Measurements from ENCODE around the gene TSEN2.
"Not testable (repeated sequence)": the region's sequence is repeated elsewhere in the genome, so short reads cannot be mapped to it uniquely, and the experiment has no call there.

TSEN2 gene

DNA sequence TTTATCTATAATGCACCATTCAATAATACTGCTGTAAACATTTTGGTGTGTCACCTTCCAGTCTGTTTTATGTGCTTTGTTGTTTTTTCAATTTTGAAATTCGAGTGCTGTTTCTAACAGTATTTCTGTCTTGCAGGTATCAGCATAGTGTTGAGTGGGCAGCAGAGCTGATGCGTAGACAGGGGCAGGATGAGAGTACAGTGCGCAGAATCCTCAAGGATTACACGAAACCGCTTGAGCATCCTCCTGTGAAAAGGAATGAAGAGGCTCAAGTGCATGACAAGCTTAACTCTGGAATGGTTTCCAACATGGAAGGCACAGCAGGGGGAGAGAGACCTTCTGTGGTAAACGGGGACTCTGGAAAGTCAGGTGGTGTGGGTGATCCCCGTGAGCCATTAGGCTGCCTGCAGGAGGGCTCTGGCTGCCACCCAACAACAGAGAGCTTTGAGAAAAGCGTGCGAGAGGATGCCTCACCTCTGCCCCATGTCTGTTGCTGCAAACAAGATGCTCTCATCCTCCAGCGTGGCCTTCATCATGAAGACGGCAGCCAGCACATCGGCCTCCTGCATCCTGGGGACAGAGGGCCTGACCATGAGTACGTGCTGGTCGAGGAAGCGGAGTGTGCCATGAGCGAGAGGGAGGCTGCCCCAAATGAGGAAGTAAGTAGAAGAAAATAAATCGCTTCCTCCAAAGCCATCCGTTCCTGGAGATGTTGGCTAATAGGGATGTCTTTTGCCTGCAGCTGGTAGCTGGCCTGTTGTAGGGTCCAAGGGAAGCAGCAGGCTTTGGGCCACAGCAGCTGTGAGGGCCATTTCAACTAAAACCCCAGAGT lies 19.1 kb downstream of the TSEN2 start:
- DNase-seq (ENCODE audit: low read depth, low spot score) = no peak

DNA sequence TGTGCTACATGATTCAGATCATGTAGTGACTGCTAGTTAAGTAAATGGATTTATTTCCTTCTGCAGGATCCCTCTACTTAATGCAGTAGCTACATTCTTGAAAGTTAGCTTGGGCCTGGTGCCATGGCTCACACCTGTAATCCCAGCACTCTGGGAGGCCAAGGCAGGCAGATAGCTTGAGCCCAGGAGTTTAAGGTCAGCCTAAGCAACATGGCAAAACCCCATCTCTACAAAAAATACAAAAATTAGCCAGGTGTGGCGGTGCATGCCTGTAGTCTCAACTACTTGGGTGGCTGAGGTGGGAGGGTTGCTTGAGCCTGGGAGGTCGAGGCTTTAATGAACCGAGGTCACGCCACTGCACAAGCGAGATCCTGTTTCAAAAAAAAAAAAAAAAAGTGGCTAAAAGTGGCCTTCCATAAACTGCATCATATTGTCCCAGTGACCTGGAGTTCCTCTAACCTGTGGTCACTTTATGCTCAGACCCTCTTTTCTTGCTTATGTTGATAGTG lies 22.0 kb downstream of the TSEN2 start:
- no peak for DNase-seq (ENCODE audit: low read depth, low spot score)

DNA sequence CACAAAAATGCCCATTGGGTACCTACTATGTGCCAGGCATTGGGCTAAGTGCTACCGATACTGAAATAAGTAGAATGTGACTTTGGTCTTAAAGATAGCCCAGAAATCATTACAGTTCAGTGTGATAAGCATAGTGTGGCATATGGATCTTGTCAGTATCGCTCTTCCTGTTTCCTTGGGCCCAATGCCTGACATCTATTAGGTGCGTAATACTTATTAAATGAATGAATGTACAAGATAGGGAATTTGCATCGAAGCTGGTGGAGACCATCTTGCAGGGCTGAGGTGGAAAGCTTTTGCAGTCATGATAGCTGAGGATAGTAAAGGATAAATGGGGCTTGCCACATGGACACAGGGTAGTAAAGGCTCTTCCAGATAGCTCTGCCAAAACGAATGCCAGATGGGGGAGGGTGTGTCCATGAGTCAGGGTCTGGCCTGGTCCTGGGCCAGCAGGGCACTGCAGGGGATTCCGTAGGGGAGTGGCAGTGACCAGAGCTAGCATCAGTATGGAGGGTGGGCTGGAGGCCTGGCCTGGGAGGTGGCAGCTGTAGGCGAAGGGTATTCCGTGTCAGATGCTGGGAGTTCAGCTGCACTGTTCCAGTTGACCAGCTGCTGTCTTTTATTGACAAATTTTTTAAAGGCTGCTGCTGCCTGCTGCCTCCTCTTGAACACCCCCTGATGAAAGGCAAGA lies 23.5 kb downstream of the TSEN2 start:
- DNase-seq (ENCODE audit: low read depth, low spot score) = no peak

DNA sequence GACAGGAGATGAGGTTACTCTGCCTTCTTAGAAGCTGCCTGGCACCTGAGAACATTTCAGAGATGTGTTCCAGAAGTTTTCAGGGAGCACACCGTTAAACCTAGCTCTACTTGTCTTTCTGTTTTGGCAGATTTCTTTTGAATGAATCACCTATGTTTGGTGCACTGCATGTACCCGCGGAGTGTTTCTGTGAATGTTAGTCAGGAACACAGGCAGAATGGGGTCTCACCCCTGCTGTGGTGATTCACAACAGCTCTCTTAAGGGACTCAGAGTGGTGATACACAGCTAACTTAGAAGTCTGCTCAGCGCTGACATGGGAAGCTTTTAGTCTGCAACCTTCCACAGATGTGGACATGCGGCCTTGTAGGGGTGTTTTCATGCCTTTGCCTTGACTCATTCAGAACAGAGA lies 24.0 kb downstream of the TSEN2 start:
- no peak for DNase-seq (ENCODE audit: low read depth, low spot score)

DNA sequence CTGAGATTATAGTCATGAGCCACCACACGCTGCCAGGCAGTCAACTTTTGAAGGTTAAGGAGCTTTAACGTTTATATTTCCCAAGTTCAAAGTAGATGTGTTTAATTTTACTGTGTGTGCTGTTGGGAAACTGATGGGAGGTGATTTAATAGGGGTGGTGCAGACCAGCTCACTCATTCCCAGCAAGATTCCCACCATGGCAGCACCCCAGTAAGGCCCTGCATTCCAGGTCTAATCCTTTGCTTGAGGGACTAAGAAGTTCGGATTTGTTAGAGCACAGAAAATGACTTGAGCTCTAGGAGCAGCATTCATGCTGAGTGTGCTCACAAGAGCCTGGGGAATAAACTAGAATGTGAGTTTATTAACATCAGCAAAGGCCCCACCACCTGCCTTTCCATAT lies 25.2 kb downstream of the TSEN2 start:
- DNase-seq (ENCODE audit: low read depth, low spot score) = no peak

DNA sequence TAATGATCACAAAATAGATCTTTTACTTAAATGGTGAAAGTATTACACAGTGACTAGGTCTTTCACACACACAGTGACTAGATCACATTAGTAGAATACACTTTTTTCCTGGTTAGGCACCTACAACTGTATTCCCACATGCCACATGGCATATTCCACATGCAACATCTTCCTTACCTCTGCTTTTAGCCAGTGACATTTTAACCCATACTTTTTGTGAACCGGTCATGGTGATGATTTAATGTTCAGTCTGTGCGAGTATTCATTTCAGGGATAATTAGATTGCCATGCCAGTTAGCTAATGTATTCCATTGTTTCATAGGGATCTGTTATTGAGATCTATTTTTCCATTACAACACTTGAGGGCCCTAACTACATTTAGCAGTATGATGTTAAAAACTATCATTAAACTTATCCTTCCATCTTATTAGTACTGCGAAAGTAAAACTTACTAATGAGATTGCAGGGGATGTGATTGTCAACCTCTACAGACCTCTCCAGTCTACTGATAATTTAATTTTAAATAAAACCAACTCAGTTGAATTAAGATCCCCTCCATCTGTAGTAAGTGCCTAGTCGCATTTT lies 28.3 kb downstream of the TSEN2 start:
- no peak for DNase-seq (ENCODE audit: low read depth, low spot score)

DNA sequence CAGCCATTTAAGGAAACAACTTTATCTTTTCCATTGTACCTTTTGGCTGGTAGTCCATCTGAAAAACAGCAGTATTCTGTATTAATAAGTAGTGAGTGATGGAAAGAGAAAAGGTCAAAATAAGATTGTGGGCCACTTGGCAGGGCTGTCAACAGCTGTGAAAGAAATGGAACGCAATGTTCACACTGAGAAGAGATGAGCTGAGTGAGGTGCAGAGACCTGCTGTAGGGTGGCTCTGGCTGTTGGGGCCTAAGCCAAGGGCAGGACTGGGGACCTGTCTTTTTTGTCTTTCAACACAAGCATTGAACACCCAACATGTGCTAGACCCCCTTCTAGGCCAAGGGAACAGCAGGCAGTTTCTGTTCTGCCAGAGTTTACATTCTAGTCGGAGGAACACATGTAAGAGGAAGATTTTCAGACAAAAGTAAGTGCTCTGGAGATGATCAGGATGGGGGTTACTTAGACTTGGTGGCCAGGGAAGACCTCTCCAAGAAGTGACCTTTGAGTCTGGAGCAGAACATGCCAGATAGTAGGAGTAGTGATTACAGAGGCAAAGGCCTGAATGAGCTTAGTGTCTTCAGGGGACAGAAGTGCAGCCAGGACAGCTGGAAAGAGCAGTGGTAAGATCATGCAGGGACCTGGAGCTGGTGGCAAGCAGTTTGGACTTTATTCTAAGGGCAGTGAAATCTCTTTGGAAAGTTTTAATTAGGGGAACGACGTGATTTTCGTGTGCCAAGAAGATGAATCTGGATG lies 29.6 kb downstream of the TSEN2 start:
- no peak for DNase-seq (ENCODE audit: low read depth, low spot score)

DNA sequence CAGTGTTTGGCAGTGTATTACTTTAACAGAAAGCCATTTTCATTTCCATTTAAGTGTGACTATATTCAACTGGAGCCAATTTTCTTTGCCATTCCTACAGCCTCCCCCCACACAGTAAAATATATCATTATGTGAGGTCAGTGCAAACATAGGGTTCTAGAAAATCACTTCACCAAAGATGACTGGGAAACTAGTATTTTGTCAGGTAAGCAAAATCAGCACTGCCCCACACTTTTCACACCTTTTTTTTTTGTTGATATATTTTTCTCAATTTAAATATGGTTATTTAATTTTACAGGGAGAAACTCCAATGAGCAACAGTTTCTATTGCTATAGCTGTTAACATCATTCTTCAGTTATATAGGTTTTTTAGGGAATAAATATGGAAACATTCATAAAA lies 31.4 kb downstream of the TSEN2 start:
- DNase-seq (ENCODE audit: low read depth, low spot score) = no peak

DNA sequence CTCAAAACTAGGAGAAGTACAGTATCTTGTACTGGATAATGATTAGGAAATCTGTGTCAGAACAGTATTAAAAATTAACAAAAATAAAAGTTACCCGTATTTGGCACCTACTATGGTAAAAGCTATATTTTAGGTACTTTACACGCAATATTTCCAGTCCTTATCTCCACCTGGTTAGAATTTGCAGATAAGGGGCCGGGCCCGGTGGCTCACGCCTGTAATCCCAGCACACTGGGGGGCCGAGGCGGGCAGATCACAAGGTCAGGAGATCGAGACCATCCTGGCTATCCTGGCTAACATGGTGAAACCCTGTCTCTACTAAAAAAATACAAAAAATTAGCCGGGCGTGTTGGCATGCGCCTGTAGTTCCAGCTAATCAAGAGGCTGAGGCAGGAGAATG lies 32.6 kb downstream of the TSEN2 start:
- no peak for DNase-seq (ENCODE audit: low read depth, low spot score)

DNA sequence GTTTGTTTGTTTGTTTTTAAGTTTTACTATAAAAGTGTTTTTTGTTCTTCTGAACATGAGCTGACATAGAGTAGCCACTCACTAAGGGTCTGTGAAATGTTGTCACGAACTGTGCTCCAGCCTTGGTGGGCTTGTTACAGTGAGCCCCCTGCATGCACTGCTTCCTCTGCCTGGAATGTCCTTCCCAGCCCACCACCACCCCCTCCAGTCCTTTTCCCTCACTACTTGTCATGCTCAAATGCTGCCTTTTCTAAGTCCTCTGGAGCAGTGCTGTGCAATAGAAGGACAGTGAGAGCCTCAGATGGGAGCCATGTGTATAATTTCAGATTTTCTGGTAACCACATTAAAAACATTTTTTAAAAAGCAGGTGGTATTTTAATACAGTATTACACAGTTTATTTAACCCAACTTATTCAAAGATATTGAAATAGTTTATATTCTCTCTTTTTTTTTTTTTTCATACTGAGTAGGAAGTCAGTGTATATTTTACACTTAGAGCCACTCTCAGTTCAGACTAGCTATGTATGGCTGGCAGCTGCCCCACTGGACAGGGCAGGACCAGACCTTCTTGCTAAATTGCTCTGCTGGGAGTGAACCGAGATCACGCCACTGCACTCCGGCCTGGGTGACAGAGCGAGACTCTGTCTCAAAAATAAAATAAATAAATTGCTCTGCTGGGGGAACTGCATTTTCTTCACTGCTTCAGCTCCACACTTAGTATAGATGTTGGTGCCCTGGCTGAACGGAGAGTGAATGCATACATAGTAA lies 34.2 kb downstream of the TSEN2 start:
- DNase-seq (ENCODE audit: low read depth, low spot score) = no peak

DNA sequence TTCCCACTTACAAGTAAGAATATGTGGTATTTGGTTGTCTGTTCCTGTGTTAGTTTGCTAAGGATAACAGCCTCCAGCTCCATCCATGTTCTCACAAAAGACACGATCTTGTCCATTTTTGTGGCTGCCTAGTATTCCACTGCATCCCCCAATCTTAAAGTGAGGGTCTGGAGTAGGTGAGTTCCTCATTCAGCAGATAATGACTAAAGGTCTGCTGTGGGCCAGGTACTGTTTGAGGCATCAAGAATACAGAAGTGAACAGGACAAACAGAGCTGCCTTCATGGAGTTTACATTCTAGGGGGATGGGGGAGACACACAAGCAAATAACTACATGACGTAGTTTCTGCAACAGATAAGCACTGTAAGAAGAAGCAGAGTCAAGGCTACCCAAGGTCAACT lies 36.7 kb downstream of the TSEN2 start:
- no peak for DNase-seq (ENCODE audit: low read depth, low spot score)

DNA sequence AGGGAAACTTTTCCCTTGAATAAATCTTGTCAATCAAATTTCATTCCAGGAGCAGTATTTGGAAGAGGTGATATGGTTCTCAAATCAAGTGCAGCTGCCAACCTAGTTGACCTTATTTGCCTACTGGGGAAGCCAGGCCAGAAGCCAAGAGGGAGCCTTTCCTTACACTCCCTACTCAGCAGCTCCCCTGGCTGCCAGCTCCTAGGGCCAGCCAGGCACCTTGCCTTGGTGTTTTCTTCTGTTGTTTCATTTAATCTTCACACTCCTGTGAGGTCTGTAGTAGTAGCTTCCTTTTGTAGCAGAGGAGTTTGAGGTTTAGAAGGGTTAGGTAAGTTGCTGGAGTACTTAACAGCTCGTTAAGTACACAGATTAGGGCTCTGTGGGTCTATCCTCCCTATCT lies 38.4 kb downstream of the TSEN2 start:
- DNase-seq (ENCODE audit: low read depth, low spot score) = no peak

DNA sequence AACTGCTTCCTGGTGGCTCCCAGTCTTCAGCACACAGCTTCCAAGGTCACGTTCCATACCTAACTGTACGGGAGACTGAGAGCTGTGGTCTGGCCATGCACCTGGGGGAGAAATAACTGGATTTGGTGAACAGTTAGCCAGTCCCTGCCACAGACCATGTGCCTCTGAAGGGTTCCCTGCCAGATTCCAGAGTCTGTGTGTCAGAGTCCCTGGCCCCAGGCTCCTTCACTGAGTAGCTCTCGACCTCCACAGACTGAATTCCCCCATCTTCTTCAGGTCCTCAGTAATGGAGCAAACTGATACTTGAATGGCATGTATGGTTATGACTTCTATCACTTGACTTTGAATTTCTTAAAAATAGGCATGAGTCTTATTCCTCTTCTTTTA lies 43.5 kb downstream of the TSEN2 start:
- DNase-seq (ENCODE audit: low read depth, low spot score) = no peak

DNA sequence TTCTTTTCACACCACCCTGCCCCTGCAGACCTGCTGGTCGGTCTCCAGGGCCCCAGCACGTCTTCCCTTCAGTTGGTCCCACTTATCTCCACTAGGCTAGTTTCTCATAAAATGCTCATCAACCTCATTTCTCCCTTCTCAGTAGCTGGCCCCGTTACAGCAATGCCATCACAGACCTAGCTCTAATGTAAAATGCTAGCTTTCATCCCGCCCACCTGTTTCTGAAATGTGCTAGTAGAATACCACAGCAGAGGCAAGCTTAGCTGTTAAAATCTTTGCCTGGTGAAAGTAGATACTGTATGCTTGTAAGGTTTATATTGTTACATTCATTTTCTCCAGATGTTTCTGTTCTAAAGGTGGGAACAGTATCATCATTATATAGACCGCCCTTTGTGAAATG lies 47.9 kb downstream of the TSEN2 start:
- DNase-seq (ENCODE audit: low read depth, low spot score) = no peak

DNA sequence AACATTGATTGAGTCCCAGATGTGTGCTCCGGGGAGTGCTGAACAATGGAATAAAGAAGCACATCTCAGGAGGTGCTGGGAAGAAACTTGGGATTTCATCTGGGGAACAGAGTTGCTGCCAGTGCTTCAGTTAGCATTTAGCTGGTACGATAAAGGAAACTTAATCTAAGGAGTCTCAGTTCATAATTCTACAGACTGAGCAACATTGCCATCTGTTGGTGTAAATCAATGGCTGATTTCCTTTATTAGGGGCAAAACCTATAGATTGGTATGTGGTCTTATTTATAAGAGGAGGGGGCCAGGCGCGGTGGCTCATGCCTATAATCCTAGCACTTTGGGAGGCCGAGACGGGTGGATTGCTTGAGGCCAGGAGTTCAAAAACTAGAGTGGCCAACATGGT lies 52.1 kb downstream of the TSEN2 start:
- DNase-seq (ENCODE audit: low read depth, low spot score) = no peak

DNA sequence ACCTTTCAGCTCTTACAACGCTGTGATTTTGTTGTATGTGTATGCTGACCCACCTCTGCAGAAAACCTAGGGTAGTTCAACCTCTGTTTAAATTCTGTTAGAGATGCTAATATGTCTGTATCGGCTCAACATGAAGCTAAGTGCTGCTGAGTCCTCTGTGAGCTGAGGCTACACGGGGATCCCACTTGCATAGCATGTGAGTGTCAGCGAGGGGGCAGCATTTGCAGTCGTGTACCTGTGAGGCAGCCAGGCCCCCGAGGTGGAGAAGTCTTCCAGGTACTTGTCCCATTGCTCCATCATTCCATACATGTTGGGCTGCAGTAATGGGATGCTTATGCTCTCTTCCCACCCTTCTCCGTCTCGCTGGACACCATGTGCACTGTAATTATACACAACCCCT lies 57.3 kb downstream of the TSEN2 start:
- DNase-seq (ENCODE audit: low read depth, low spot score) = no peak

DNA sequence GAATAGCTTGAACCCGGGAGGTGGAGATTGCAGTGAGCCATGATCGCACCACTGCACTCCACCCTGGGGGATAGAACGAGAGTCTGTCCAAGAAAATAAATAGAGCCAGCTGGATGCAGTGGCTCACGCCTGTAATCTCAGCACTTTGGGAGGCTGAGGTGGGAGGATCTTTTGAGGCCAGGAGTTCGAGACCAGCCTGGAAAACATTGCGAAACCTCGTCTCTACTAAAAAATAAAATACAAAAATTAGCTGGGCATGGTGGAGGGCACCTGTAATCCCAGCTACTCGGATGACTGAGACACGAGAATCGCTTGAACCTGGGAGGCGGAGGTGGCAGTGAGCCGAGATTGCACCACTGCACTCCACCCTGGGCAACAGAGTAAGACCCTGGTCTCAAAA lies 59.2 kb downstream of the TSEN2 start:
- not testable (repeated sequence) for DNase-seq (ENCODE audit: low read depth, low spot score)

DNA sequence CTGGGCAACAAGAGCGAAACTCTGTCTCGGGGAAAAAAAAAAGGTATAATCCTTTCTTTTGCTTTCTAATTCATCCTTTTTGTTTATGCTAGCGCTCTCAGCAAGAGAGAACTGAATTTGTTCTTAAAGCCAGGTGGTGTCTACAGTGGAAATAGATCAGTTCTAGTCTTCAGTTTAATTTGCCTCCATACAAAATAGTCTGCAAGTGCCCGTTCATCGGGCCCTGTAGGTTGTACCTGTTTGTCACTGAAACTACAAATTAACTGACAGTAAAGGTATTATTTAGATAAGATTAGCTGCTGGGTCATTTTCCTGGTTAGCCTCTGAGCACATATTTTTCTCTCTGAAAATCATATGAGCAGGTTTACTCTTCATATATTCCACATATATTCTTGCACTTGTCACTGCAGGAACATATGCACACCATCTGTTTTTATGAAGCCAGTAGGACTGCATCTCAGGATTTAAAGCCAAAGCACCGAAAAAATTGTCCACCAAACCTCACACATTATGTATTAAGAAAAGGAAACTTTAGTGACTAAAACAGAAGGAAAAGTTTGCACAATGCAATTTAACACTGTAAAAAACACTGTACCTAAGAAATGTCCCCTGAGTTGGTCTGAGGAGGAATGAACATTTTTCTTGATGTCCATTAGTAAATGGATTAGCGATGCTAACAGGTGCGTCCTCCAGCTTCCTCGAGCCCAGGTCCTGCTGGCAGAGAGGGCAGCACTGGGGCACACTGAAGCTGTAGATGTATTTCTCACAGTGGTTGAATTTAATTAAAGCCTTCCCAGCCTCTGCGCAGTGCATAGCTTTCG lies 60.6 kb downstream of the TSEN2 start:
- no peak for DNase-seq (ENCODE audit: low read depth, low spot score)

DNA sequence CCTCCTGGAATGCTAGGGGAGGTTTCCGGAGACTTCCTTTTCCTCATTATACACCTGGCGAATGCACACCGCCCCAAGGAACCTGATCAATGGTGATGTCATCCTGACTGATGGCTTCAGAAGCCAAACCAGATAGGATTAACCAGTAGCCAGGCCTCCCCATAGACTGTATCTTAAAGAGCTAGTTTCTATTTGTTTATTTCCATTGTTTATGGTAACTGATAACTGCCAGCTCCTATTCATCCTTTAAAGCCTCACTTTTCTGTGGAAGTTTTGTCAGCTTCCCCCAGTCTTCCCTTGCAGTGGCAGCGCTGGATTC lies 61.2 kb downstream of the TSEN2 start, which contains the start of gene MKRN2OS:
Gene MKRN2OS (minus strand): TSS at position 27 of the 319 bp plus-strand sequence. CDS start 35 bp downstream, outside the sequence.
- DNase-seq (ENCODE audit: low read depth, low spot score) = peak; percentile 63

DNA sequence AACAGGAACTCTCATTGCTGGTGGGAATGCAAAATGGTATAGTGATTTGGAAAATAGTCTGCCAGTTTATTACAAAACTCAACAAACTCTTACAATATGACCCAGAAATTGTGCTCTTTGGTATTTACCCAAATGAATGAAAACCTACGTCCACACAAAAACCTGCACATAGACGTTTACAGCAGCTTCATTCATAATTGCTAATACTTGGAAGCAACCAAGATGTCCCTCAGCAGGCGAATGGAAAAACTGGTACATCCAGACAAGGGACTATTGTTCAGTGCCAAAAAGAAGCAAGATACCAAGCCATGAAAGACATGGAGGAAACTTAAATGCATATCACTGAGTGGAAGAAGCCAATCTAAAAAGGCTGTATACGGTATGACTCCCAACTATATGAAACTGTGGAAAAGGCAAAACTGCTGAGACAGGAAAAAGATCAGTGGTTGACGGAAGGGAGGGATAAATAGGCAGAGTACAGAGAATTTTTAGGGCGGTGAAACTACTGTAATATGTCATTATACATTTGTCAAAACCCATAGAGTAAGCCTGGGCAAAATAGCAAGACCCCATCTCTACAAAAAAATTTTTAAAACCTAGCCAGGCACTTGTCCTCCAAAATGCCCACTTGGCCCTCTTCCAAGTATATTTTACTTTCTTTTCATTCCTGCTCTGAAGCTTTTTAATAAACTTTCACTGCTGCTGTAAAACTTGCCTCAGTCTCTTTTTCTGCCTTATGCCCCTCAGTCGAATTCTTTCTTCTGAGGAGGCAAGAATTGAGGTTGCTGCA lies 65.9 kb downstream of the TSEN2 start:
- no peak for DNase-seq (ENCODE audit: low read depth, low spot score)

All from iPS DF 19.7 (cell line).